C4-2B (cell line): ENCODE data around the gene APP.
"Not testable (repeated sequence)": the region's sequence is repeated elsewhere in the genome, so short reads cannot be mapped to it uniquely, and the experiment has no call there.

ENCODE experiments used
- H3K27ac ChIP-seq: fragments of 450-650 bp; 2 replicates; pipeline ENCODE4 v1.5.1; 2017
- CTCF ChIP-seq: fragments of 450-650 bp; conservative IDR thresholded peaks from 2 replicates; pipeline ENCODE4 v1.5.1; 2017; ENCODE audit warnings: mild to moderate bottlenecking
- ZFX ChIP-seq: fragments of 450-650 bp; IDR thresholded peaks from 2 replicates; pipeline ENCODE4 v1.6.1; 2017

APP gene

GRCh38 chr21:26020081-26020480, 150.5 kb downstream of the APP start:
- H3K27ac ChIP-seq = no peak overlapping the region
- TF ChIP-seq ZFX (no peak), CTCF (no peak)

GRCh38 chr21:26019236-26019635, 151.3 kb downstream of the APP start:
- no peak for TF ChIP-seq ZFX
- no peak overlapping the region for H3K27ac ChIP-seq

- H3K27ac ChIP-seq = no peak overlapping the region
- TF ChIP-seq CTCF = no peak
- TF ChIP-seq ZFX = no peak
These were observed 156.6 kb downstream of the APP start for GRCh38 chr21:26013970-26014369.

GRCh38 chr21:26012482-26012881, 158.1 kb downstream of the APP start:
- not testable (repeated sequence) for H3K27ac ChIP-seq

- H3K27ac ChIP-seq = no peak overlapping the region
- no peak for TF ChIP-seq CTCF
- no peak for TF ChIP-seq ZFX
These were observed 159.2 kb downstream of the APP start for GRCh38 chr21:26011292-26011940.

- no peak overlapping the region for H3K27ac ChIP-seq
- no peak for TF ChIP-seq ZFX
- TF ChIP-seq CTCF = no peak
These were observed 162.5 kb downstream of the APP start for GRCh38 chr21:26007951-26008498.

- no peak overlapping the region for H3K27ac ChIP-seq
- TF ChIP-seq CTCF (no peak), ZFX (no peak)
These were observed 165.1 kb downstream of the APP start for GRCh38 chr21:26005464-26005863.

GRCh38 chr21:26003404-26003803, 167.2 kb downstream of the APP start:
- H3K27ac ChIP-seq = no peak overlapping the region
- TF ChIP-seq CTCF (no peak), ZFX (no peak)
